GM18499 (cell line): ENCODE results near the gene CEBPA.

ENCODE experiments used
- ATAC-seq: cut with Tn5 transposase; IDR thresholded peaks from one replicate; pipeline ENCODE4 v1.9.1; 2021; ENCODE audit warnings: moderate number of reproducible peaks; ENCODE audit not compliant: insufficient read depth, unreplicated experiment

The CEBPA gene

GRCh38 chr19:33302175-33302973, at the start of gene CEBPA:
Gene CEBPA, minus strand, starts transcription at chr19:33302534. Its CDS starts 120 bp downstream, at chr19:33302414.
- no peak for ATAC-seq

GRCh38 chr19:33350538-33351309, 48.4 kb upstream of the CEBPA start:
- ATAC-seq, result no peak

DNA sequence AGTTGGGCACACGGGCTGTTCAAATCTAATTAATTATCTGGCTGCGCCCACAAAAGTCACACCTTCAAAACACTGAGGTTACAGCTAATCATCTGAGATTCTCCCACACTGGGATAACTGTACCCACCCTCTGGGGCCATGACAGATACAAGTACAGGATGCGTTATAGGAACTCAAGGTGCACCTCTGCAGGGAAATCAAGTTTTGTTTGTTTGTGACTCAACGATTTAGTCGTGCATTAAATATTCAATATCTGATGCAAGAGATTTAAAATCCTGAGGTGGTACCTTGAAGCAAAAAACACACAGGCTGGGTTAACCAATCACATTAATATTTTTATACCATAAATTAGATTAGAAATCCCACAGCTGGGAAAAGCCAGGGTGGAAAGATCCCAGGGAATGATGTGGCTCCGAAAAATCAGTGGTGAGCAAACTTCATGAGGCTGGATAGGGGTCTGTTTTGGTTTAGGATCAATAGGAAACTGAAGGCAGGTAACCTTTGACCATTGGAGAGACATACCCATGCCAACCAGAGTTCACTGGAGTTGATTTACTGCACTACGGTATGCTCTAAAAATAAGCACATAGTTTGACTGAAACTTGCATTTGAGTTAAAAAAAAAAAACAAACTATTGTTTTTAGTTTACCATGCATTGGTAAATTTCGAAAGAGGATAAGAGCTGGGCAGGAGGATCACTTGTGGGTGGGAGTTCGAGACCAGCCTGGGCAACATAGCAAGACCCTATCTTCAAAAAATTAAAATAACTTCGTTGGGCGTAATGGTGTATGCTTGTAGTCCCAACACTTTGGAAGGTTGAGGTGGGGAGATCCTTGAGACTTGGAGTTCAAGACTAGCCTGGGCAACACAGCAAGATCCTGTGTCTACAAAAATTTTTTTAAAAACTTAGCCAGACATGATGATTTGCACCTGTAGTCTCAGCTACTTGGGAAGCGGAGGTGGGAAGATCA, 47.3 kb upstream of the CEBPA start:
- no peak for ATAC-seq

DNA sequence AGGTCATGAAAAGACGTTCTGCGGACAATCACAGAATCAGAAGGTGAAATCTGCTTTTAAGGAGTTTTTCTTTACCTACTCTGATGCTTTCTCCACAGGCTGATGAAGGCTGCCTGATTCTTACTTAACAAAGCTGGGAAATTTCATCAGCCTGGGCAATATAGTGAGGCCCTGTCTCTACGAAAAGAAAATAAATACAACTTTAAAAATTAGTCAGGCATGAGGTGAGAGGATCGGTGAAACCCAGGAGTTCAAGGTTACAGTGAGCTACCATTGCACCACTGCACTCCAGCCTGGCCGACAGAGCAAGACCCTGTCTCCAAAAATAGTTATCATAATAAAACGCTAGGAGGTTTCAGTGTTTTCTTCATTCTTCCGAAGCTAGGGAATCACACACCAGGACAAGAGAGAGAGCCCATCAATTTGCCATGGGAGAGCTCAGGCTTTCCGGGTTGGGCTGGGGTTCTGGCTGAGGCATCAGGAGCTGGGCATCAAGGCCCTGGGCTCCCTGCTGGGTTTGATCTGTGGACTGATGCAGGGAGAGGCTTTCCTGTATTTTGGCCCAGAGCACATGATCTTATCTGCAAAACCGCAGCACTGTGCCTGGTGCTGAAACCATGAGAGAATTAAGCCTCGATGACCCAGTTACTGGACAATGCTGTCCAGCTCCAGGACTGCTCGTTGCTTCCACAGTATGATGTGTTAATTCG, 46.1 kb upstream of the CEBPA start:
- ATAC-seq, result no peak

DNA sequence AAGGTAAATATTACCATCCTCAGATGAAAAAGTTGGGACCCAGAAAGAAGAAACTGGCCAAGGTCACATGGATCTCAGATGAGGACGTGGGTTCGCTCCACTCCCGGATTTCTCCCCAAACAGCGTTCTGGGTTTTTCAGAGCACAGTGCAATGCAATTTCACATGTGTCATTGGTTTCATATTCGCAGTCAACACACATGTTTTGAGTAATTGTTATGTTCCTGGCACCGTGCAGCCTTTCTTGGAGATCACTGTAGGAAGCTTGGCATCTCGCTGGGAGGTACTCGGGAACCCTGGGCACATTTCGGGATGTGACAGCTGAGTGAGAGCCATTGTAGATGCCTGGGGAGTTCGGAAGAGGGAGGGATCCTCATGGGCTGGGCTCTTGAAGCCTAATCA, 45.0 kb upstream of the CEBPA start:
- ATAC-seq, result no peak

DNA sequence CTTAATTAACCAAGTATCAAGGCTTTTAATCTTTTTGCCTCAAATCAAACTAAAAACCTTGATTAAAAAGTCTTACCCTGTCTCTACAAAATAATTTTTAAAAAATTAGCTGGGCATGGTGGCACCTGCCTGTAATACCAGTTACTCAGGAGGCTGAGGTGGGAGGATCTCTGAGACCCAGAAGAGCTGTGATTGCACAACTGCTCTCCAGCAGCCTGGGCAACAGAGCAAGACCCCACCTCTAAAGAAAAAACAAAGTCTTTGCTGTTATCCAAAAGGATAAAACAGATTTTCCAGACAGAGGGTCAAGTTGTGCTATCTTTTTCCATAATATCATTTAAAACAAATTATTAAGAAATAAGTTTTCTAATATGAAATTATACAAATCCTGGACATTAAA, 44.3 kb upstream of the CEBPA start:
- no peak for ATAC-seq

GRCh38 chr19:33345163-33345562, 42.8 kb upstream of the CEBPA start:
- ATAC-seq, result no peak

GRCh38 chr19:33344573-33344925, 42.2 kb upstream of the CEBPA start:
- no peak for ATAC-seq

DNA sequence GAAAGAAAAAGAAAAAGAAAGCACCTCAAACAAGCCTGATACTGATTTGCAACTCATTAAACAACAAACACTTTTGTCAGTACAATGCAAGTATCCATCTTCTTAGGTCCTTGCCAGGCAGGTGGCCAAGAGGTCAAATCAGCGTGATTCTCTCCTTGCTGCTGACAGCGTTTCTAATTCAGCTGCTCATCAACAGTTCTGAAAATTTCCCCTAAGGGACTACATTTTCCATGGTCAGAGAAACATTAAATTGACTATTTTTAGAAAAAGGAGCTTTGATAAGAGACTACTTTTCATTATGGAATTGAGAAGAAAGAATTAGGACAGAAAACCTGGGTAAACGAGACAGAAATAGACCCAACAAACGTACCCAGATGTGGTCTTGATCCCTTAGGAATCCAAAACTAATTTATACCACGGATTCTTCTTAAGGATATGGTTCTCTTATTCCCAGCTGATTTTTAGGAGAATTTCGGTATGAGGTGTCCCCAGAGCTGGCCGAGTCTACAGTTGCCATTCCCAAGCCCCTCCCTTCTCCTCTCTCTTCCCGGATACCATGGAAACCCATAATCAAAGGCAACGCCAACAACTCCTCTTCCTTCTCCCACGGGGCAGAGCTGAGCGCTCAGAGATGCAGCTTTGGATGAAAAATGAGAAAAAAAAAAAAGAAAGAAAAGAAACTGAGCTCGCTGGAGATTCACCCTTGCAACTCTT, 41.7 kb upstream of the CEBPA start:
- ATAC-seq, result no peak

DNA sequence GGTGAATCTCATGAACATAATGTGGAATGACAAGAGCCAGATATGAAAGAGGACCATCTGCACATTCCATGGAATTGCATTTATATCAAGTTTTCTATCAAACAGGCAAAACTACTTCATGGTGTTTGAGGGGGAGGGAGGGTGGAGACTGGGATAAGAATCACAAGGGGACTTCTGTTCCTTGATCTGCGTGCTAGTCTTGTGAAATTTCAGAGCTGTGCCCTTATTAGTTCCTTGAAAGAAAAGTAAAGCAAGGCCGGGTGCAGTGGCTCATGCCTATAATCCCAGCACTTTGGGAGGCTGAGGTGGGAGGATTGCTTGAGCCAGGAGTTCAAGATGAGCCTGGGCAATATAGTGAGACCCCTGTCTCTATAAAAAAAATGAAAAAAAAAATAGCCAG, 41.0 kb upstream of the CEBPA start:
- ATAC-seq, result no peak

GRCh38 chr19:33340991-33341390, 38.7 kb upstream of the CEBPA start:
- ATAC-seq, result no peak

DNA sequence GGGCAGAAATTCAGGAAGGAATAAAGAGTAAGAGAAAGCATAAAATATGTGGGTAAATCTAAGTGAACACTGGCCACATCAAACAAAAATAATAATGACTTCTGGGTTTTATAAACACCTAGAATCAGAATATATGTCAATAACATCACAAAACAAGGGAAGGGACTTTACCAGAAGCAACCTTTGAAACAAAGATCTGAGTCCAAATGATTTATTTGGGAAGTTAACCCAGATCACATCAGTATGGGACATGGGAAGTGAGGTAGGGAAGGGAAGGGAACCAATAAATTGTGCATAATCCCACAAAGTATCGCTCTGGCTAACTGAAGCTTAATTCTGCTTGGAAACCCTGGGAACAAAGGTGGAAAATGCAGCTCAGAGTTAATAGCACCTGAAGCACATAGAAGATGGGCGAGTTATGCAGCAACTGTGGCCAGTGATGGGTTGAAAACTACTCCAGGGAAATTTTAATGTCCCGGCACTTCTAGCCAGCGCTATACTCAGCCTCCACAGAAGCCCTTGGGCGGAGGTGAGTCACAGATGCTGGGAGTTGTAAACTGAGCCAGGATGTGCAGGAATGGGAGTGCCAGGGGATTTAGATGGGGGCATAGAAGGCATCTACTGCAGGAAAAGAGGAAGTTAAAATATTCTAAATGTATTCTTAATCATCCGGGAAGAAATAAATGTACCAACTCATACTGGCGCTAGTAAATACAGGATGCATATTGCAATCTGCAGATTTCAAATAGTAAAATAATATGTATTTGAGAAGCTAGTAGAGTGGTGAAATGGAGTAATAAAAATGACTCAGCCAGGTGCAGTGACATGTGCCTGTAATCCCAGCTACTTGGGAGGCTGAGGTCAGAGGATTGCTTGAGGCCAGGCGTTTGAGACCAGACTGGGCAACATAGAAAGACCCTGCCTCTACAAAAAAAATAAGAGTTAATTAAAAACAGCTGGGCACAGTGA, 37.0 kb upstream of the CEBPA start:
- ATAC-seq, result no peak

- ATAC-seq, result no peak
These were observed 33.1 kb upstream of the CEBPA start for GRCh38 chr19:33335446-33335845.

DNA sequence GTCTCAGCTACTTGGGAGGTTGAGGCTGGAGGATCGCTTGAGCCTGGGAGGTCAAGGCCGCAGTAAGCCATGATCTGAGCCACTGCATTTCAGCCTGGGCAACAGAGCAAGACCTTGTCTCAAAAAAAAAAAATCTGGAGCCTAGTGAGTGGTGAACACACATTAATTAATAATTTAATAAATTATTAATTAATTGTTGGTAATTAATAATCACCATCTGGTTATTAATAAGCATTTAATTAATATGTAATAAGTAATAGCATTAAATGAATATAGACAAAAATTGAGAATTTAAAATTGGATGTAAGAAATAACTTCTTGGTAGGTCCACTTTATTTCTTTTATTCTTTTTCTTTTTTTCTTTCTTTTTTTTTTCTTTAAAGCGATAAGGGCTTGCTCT, 31.9 kb upstream of the CEBPA start:
- ATAC-seq, result no peak

DNA sequence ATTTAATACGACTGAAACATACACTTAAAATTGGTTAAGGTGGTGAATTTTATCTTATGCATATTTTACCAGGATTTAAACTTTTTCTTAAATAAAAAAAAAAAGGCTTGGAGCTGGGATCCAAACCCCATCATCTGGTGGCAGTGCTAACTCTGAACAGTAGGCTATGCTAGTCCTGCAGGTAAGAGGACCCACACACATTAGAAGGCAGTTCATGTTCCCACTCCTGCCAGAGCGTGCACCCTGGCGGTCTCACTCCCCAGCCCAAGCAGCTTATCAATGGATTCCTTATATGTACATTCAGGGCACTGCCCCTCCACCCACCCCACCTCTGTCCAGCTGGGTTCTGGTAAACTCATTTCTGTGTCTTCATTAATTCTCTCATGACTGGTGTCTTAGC, 31.3 kb upstream of the CEBPA start:
- ATAC-seq, result no peak

- ATAC-seq, result no peak
These were observed 30.8 kb upstream of the CEBPA start for GRCh38 chr19:33333151-33333550.

DNA sequence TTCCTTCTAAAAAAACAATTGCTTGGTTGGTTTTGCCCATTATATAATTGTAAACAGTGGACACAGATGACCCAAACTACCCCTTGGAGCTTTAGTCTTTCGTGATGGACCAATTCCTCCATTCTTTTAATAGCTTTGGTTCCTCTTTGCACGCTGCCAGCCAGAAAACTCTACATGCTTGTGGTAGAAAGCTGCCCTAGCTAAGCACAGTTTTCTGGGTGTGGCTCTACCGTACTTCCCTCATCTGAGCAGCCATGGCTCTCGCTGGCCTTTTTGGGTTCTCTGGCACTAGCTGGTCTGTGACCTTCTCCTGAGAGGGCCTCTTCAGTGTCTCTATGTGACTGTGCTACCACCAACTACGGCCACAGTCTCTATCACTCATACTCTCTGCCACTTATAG, 29.9 kb upstream of the CEBPA start:
- ATAC-seq, result no peak

- no peak for ATAC-seq
These were observed 27.4 kb upstream of the CEBPA start for GRCh38 chr19:33329736-33330135.
